K562 (cell line): ENCODE measurements around the gene UBR1. TPM values are rescaled to one million over a fixed set of nuclear protein-coding genes. Genes with fewer than 3 reads are reported as not detected.

ENCODE experiments used
- BACH1 ChIP-seq: fragments of 200-800 bp; sonication (Bioruptor generic); IDR thresholded peaks from 2 replicates; pipeline ENCODE4 v1.6.1; 2016; ENCODE audit warnings: missing genetic modification characterization, missing compliant biosample characterization
- BRCA1 ChIP-seq, 2 experiments: fragments of 450-650 bp in 1 of 2; sonication (generic) in 1 of 2; formaldehyde crosslinking in 1 of 2; IDR thresholded peaks; 2 replicates each; pipeline versions ENCODE4 v1.5.0 to v1.6.1; 2017 to 2020; ENCODE audit warnings: mild to moderate bottlenecking in 1 of 2, missing genetic modification reagents in 1 of 2
- COPS2 ChIP-seq: fragments of 450-650 bp; conservative IDR thresholded peaks from 2 replicates; pipeline ENCODE4 v1.6.1; 2016; ENCODE audit warnings: mild to moderate bottlenecking, moderate library complexity
- ETV1 ChIP-seq: fragments of 450-650 bp; conservative IDR thresholded peaks from 2 replicates; pipeline ENCODE4 v1.6.1; 2016; ENCODE audit warnings: missing genetic modification characterization, control low read depth, low read depth, missing compliant biosample characterization
- ETV5 ChIP-seq: sonication (generic); formaldehyde crosslinking; IDR thresholded peaks from 2 replicates; pipeline ENCODE4 v1.4.0; 2020; ENCODE audit warnings: low read depth, mild to moderate bottlenecking, missing genetic modification reagents
- HDAC3 ChIP-seq: fragments of 450-650 bp; IDR thresholded peaks from 2 replicates; pipeline ENCODE4 v1.6.1; 2018; ENCODE audit warnings: borderline replicate concordance, mild to moderate bottlenecking, moderate library complexity; ENCODE audit not compliant: partially characterized antibody
- HDGF ChIP-seq: fragments of 450-650 bp; IDR thresholded peaks from 2 replicates; pipeline ENCODE4 v1.6.1; 2016
- MED1 ChIP-seq: sonication (generic); formaldehyde crosslinking; IDR thresholded peaks from 2 replicates; pipeline ENCODE4 v1.8.1; 2023; ENCODE audit warnings: missing genetic modification reagents, borderline replicate concordance
- POLR2AphosphoS5 ChIP-seq: IDR thresholded peaks from 2 replicates; pipeline ENCODE4 v1.6.1; 2011; ENCODE audit warnings: mild to moderate bottlenecking, low read depth, low read length, moderate library complexity; ENCODE audit not compliant: control insufficient read depth, insufficient read depth
- SIRT6 ChIP-seq: IDR thresholded peaks from one replicate; pipeline ENCODE4 v1.6.1; 2012; ENCODE audit warnings: low read depth, mild to moderate bottlenecking, control low read depth, inconsistent platforms, low read length, moderate library complexity
- ZBTB17 ChIP-seq: fragments of 450-650 bp; formaldehyde crosslinking; IDR thresholded peaks from 2 replicates; pipeline ENCODE4 v1.4.0; 2020; ENCODE audit warnings: mild to moderate bottlenecking
- ZNF75A ChIP-seq: fragments of 450-650 bp; formaldehyde crosslinking; IDR thresholded peaks from 2 replicates; pipeline ENCODE4 v1.4.0; 2020; ENCODE audit warnings: mild to moderate bottlenecking
- polyA plus RNA-seq, 8 experiments: library from polyadenylated mRNA; depleted of rRNA in 4 of 8; stranded (reverse) in 5 of 8; unstranded in 3 of 8; fragments of >200 nt; fragmentation: Nextera tagmentation in 2 of 8; fragmentation: Illumina TruSeq in 1 of 8; extraction: Ambion mirVana in 2 of 8; extraction: Trizol in 1 of 8; gene quantifications; 2 replicates each; pipeline versions ENCODE4 v1.2.1 to v1.2.3, GENCODE V29; 2011 to 2014; ENCODE audit warnings: inconsistent platforms in 1 of 8, missing spikeins in 1 of 8
- total RNA-seq, 7 experiments: library from RNA; depleted of rRNA in 6 of 7; stranded (reverse); fragments of >200 nt in 6 of 7; fragmentation: Illumina TruSeq in 2 of 7; extraction: Trizol in 2 of 7; gene quantifications; 2 replicates each; pipeline versions ENCODE4 v1.2.1 to v1.2.3, GENCODE V29; 2011 to 2021; ENCODE audit warnings: low replicate concordance in 1 of 7
- TF ChIP-seq, protein P1 (sequence below): fragments of 250-450 bp; sonication (Bioruptor Pico); IDR thresholded peaks from 2 replicates; pipeline ENCODE4 v1.4.0; 2020
- TF ChIP-seq, protein P2 (sequence below): sonication (generic); formaldehyde crosslinking; IDR thresholded peaks from 2 replicates; pipeline ENCODE4 v1.8.1; 2023; ENCODE audit warnings: missing genetic modification reagents, mild to moderate bottlenecking, borderline replicate concordance
- TF ChIP-seq, protein P3 (sequence below): fragments of 250-450 bp; sonication (Bioruptor Pico); IDR thresholded peaks from 2 replicates; pipeline ENCODE4 v1.5.1; 2021; ENCODE audit warnings: mild to moderate bottlenecking

Gene UBR1
- total and polyA plus RNA-seq, 9 of the 15 experiments (the other 6 are each of a cell fraction or from before 2014, with no cell fraction given): 5.8 to 30.7 (median 15.3) TPM

DNA sequence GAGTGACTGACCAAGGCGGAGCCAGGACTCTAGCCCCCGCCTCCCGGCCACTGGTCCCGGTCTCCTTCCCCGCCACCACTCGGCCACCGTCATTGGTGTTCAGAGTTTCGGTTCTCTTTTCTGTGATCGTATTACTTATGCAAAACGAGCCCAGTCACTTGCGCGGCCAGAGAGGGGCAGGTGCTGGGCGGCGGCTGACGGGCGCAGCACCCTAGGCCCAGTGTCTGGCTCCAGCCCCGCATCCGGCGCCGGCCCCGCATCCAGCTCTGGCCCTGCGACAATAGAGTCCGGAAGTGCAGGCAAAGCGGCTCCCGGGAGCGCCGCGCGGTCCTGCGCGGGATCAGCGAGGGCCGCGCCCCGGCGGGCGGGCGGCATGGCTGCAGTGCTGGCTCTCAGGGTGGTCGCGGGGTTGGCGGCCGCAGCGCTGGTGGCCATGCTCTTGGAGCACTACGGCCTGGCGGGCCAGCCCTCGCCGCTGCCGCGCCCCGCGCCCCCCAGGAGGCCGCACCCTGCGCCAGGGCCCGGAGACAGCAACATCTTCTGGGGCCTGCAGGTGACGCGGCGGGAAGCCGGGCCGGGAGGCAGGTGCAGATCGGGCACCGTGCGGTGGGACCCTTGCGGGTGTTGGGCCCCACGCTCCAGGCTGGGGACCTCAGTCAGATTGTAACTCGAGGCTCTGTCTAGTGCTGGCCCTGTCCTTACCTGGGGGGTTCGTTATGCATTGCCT, 27.8 kb upstream of the UBR1 start, which contains the start of gene TMEM62 (continued):
- TF ChIP-seq, protein P1, sequence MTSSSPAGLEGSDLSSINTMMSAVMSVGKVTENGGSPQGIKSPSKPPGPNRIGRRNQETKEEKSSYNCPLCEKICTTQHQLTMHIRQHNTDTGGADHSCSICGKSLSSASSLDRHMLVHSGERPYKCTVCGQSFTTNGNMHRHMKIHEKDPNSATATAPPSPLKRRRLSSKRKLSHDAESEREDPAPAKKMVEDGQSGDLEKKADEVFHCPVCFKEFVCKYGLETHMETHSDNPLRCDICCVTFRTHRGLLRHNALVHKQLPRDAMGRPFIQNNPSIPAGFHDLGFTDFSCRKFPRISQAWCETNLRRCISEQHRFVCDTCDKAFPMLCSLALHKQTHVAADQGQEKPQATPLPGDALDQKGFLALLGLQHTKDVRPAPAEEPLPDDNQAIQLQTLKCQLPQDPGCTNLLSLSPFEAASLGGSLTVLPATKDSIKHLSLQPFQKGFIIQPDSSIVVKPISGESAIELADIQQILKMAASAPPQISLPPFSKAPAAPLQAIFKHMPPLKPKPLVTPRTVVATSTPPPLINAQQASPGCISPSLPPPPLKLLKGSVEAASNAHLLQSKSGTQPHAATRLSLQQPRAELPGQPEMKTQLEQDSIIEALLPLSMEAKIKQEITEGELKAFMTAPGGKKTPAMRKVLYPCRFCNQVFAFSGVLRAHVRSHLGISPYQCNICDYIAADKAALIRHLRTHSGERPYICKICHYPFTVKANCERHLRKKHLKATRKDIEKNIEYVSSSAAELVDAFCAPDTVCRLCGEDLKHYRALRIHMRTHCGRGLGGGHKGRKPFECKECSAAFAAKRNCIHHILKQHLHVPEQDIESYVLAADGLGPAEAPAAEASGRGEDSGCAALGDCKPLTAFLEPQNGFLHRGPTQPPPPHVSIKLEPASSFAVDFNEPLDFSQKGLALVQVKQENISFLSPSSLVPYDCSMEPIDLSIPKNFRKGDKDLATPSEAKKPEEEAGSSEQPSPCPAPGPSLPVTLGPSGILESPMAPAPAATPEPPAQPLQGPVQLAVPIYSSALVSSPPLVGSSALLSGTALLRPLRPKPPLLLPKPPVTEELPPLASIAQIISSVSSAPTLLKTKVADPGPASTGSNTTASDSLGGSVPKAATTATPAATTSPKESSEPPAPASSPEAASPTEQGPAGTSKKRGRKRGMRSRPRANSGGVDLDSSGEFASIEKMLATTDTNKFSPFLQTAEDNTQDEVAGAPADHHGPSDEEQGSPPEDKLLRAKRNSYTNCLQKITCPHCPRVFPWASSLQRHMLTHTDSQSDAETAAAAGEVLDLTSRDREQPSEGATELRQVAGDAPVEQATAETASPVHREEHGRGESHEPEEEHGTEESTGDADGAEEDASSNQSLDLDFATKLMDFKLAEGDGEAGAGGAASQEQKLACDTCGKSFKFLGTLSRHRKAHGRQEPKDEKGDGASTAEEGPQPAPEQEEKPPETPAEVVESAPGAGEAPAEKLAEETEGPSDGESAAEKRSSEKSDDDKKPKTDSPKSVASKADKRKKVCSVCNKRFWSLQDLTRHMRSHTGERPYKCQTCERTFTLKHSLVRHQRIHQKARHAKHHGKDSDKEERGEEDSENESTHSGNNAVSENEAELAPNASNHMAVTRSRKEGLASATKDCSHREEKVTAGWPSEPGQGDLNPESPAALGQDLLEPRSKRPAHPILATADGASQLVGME: no peak
- TF ChIP-seq BRCA1 (IDR thresholded peaks at IDR 0.05) (no peak), BRCA1 (CRISPR knock-in tag; IDR thresholded peaks at IDR 0.05) (no peak), MED1 (CRISPR knock-in tag) (no peak), HDGF (no peak), ZBTB17 (peak; percentile 51; the same call in 1 of the 2 replicates), SIRT6 (no peak), ETV5 (CRISPR knock-in tag) (peak; percentile 88), POLR2AphosphoS5 (peak; percentile 58; the same call in 1 of the 2 replicates), ZNF75A (no peak), HDAC3 (no peak), COPS2 (no peak), ETV1 (tag) (peak; percentile 82), BACH1 (no peak)
- TF ChIP-seq, protein P2, sequence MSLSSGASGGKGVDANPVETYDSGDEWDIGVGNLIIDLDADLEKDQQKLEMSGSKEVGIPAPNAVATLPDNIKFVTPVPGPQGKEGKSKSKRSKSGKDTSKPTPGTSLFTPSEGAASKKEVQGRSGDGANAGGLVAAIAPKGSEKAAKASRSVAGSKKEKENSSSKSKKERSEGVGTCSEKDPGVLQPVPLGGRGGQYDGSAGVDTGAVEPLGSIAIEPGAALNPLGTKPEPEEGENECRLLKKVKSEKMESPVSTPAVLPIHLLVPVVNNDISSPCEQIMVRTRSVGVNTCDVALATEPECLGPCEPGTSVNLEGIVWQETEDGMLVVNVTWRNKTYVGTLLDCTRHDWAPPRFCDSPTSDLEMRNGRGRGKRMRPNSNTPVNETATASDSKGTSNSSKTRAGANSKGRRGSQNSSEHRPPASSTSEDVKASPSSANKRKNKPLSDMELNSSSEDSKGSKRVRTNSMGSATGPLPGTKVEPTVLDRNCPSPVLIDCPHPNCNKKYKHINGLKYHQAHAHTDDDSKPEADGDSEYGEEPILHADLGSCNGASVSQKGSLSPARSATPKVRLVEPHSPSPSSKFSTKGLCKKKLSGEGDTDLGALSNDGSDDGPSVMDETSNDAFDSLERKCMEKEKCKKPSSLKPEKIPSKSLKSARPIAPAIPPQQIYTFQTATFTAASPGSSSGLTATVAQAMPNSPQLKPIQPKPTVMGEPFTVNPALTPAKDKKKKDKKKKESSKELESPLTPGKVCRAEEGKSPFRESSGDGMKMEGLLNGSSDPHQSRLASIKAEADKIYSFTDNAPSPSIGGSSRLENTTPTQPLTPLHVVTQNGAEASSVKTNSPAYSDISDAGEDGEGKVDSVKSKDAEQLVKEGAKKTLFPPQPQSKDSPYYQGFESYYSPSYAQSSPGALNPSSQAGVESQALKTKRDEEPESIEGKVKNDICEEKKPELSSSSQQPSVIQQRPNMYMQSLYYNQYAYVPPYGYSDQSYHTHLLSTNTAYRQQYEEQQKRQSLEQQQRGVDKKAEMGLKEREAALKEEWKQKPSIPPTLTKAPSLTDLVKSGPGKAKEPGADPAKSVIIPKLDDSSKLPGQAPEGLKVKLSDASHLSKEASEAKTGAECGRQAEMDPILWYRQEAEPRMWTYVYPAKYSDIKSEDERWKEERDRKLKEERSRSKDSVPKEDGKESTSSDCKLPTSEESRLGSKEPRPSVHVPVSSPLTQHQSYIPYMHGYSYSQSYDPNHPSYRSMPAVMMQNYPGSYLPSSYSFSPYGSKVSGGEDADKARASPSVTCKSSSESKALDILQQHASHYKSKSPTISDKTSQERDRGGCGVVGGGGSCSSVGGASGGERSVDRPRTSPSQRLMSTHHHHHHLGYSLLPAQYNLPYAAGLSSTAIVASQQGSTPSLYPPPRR (CRISPR knock-in tag): 0 out of 2 replicates have a peak, but pooled peaks have one; percentile 51
- TF ChIP-seq, protein P3, sequence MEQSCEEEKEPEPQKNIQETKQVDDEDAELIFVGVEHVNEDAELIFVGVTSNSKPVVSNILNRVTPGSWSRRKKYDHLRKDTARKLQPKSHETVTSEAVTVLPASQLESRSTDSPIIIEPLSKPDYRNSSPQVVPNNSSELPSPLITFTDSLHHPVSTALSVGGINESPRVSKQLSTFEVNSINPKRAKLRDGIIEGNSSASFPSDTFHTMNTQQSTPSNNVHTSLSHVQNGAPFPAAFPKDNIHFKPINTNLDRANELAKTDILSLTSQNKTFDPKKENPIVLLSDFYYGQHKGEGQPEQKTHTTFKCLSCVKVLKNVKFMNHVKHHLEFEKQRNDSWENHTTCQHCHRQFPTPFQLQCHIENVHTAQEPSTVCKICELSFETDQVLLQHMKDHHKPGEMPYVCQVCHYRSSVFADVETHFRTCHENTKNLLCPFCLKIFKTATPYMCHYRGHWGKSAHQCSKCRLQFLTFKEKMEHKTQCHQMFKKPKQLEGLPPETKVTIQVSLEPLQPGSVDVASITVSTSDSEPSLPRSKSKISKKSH (CRISPR knock-in tag): no peak
